ENCODE measurements around the gene AFDN.

Gene AFDN

DNA sequence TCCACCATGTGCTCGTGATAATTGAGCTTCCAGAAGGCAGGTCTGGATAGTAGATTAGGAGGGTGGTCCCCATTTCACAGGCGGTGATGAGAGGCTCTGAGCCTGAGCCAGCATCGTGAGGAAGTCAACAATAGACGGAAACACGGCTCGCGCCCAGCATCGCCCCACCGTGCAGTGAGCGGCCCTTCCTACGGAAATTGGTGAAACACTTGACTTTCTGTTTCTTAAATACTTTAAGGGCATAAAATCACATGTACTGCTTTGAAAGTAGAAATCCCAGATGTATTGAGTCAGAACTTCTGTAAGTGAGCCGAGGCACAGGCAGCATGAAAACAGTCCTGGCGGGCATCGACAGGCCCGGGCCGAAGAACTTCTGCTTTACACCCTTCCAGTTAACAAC is 166.5 kb downstream of the AFDN start:
- no peaks in the 10 kb centered on the region for H3K4me1 ChIP-seq (ENCODE audit: low read length)
- H3K9ac ChIP-seq (ENCODE audit: low read length), result no peak overlapping the region
- no peak overlapping the region for H2AFZ ChIP-seq (ENCODE audit: low read length)

GRCh38 chr6:167993831-167994230 is 167.1 kb downstream of the AFDN start:
- no peak for DNase-seq
- Histone ChIP-seq H3K9me3 (replicated peaks; ENCODE audit: insufficient read depth, low read length) (no peaks in the 10 kb centered on the region), H3K4me3 (ENCODE audit: low read length) (no peak overlapping the region), H3F3A (ENCODE audit: insufficient read depth, low read length) (no peaks in the 10 kb centered on the region), H2AFZ (ENCODE audit: low read length) (no peak overlapping the region), H3K4me1 (ENCODE audit: low read length) (no peaks in the 10 kb centered on the region), H3K9me2 (replicated peaks; ENCODE audit: insufficient read depth, low read length) (no peaks in the 10 kb centered on the region), H4K20me1 (ENCODE audit: insufficient read depth, low read length) (no peaks in the 10 kb centered on the region), H3K4me2 (ENCODE audit: low read depth, low read length) (no peak overlapping the region), H3K27ac (ENCODE audit: low read length) (no peak overlapping the region), H3K36me3 (replicated peaks; ENCODE audit: insufficient read depth, low read length) (no peaks in the 10 kb centered on the region), H3K27me3 (replicated peaks; ENCODE audit: insufficient read depth, low read length) (no peaks in the 10 kb centered on the region), H3K79me2 (ENCODE audit: low read length) (no peaks in the 10 kb centered on the region), H3K9ac (ENCODE audit: low read length) (no peak overlapping the region)
- TF ChIP-seq, protein P1, sequence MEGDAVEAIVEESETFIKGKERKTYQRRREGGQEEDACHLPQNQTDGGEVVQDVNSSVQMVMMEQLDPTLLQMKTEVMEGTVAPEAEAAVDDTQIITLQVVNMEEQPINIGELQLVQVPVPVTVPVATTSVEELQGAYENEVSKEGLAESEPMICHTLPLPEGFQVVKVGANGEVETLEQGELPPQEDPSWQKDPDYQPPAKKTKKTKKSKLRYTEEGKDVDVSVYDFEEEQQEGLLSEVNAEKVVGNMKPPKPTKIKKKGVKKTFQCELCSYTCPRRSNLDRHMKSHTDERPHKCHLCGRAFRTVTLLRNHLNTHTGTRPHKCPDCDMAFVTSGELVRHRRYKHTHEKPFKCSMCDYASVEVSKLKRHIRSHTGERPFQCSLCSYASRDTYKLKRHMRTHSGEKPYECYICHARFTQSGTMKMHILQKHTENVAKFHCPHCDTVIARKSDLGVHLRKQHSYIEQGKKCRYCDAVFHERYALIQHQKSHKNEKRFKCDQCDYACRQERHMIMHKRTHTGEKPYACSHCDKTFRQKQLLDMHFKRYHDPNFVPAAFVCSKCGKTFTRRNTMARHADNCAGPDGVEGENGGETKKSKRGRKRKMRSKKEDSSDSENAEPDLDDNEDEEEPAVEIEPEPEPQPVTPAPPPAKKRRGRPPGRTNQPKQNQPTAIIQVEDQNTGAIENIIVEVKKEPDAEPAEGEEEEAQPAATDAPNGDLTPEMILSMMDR (IDR thresholded peaks at IDR 0.05; ENCODE audit: low read length), result no peak
- no peak for TF ChIP-seq EZH2phosphoT487 (IDR thresholded peaks at IDR 0.05; ENCODE audit: low read length)
- no peak for TF ChIP-seq EZH2 (optimal IDR thresholded peaks at IDR 0.05; ENCODE audit: low read depth, low read length)

More for the DNA sequence above, 166.5 kb downstream of the AFDN start:
- Histone ChIP-seq H3K4me2 (ENCODE audit: low read depth, low read length) (no peak overlapping the region), H3K9me2 (replicated peaks; ENCODE audit: insufficient read depth, low read length) (no peaks in the 10 kb centered on the region), H3K36me3 (replicated peaks; ENCODE audit: insufficient read depth, low read length) (no peaks in the 10 kb centered on the region), H3K27me3 (replicated peaks; ENCODE audit: insufficient read depth, low read length) (no peaks in the 10 kb centered on the region), H3K79me2 (ENCODE audit: low read length) (no peaks in the 10 kb centered on the region), H3K27ac (ENCODE audit: low read length) (no peak overlapping the region), H4K20me1 (ENCODE audit: insufficient read depth, low read length) (no peaks in the 10 kb centered on the region), H3K9me3 (replicated peaks; ENCODE audit: insufficient read depth, low read length) (no peaks in the 10 kb centered on the region), H3K4me3 (ENCODE audit: low read length) (no peak overlapping the region), H3F3A (ENCODE audit: insufficient read depth, low read length) (no peaks in the 10 kb centered on the region)
- no peak for TF ChIP-seq EZH2 (optimal IDR thresholded peaks at IDR 0.05; ENCODE audit: low read depth, low read length)
- TF ChIP-seq EZH2phosphoT487 (IDR thresholded peaks at IDR 0.05; ENCODE audit: low read length), result no peak
- TF ChIP-seq, protein P1 (IDR thresholded peaks at IDR 0.05; ENCODE audit: low read length), result no peak
- DNase-seq, result no peak

DNA sequence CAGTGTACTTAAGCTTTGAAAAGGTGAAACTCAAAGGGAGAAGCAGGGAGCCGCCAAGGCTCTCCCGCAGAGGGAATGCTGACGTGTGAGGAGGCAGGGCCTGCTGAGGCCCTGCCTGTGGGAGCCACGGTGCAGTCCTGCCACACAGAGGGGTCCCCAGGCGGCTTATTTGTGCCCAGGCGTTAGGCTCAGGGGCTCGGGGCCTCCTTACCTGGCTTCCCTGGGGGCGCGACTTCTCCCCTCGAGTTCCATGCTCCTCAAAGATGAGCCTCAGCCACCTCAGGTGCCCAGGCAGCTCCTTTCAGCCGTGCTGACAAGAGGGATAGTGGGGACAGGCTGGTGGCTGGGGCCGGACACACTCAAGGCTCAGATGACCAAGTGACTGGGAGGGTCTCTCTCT is 168.6 kb downstream of the AFDN start:
- Histone ChIP-seq H3K9ac (ENCODE audit: low read length) (no peak overlapping the region), H3F3A (ENCODE audit: insufficient read depth, low read length) (no peaks in the 10 kb centered on the region), H2AFZ (ENCODE audit: low read length) (no peak overlapping the region), H3K4me3 (ENCODE audit: low read length) (no peak overlapping the region), H3K79me2 (ENCODE audit: low read length) (no peaks in the 10 kb centered on the region), H4K20me1 (ENCODE audit: insufficient read depth, low read length) (no peaks in the 10 kb centered on the region), H3K4me2 (ENCODE audit: low read depth, low read length) (no peak overlapping the region), H3K27me3 (replicated peaks; ENCODE audit: insufficient read depth, low read length) (no peaks in the 10 kb centered on the region), H3K9me3 (replicated peaks; ENCODE audit: insufficient read depth, low read length) (no peaks in the 10 kb centered on the region), H3K36me3 (replicated peaks; ENCODE audit: insufficient read depth, low read length) (no peaks in the 10 kb centered on the region), H3K27ac (ENCODE audit: low read length) (no peak overlapping the region), H3K4me1 (ENCODE audit: low read length) (no peaks in the 10 kb centered on the region), H3K9me2 (replicated peaks; ENCODE audit: insufficient read depth, low read length) (no peaks in the 10 kb centered on the region)
- DNase-seq, result no peak
- TF ChIP-seq EZH2 (optimal IDR thresholded peaks at IDR 0.05; ENCODE audit: low read depth, low read length) (no peak), EZH2phosphoT487 (IDR thresholded peaks at IDR 0.05; ENCODE audit: low read length) (no peak)
- TF ChIP-seq, protein P1 (IDR thresholded peaks at IDR 0.05; ENCODE audit: low read length), result no peak

Data from MM.1S (cell line).